Neural progenitor cell (in vitro differentiated cells): Measurements from ENCODE around the gene NCS1. TPM values are rescaled to one million over a fixed set of nuclear protein-coding genes. Genes with fewer than 3 reads are reported as not detected.

Experiments used
- DNase-seq: peaks from one replicate; pipeline ENCODE4 v3.0.0-alpha.2; 2016; ENCODE audit warnings: low spot score
- H2AFZ ChIP-seq: fragments of 200-600 bp; sonication (generic); replicated peaks from 2 replicates; pipeline ENCODE4 v1.6.1; 2016; ENCODE audit warnings: antibody characterized with exemption
- H3F3A ChIP-seq: fragments of 200-600 bp; sonication (generic); 2 replicates; pipeline ENCODE4 v1.6.1; 2016; ENCODE audit warnings: antibody characterized with exemption, low read depth
- H3K27ac ChIP-seq: fragments of 200-600 bp; sonication (generic); 2 replicates; pipeline ENCODE4 v1.5.1; 2016; ENCODE audit warnings: mild to moderate bottlenecking
- H3K27me3 ChIP-seq: fragments of 200-600 bp; sonication (generic); 2 replicates; pipeline ENCODE4 v1.6.1; 2016; ENCODE audit warnings: mild to moderate bottlenecking, moderate library complexity
- H3K36me3 ChIP-seq: fragments of 200-600 bp; sonication (generic); 2 replicates; pipeline ENCODE4 v1.5.1; 2016
- H3K4me1 ChIP-seq: fragments of 200-600 bp; sonication (generic); 2 replicates; pipeline ENCODE4 v1.6.1; 2016; ENCODE audit warnings: mixed run types
- H3K4me2 ChIP-seq: fragments of 200-600 bp; sonication (generic); 2 replicates; pipeline ENCODE4 v1.6.1; 2016
- H3K4me3 ChIP-seq: fragments of 200-600 bp; sonication (generic); 2 replicates; pipeline ENCODE4 v1.5.1; 2016
- H3K79me2 ChIP-seq: fragments of 200-600 bp; sonication (generic); 2 replicates; pipeline ENCODE4 v1.6.1; 2016; ENCODE audit warnings: low read depth
- H3K9ac ChIP-seq: fragments of 200-600 bp; sonication (generic); 2 replicates; pipeline ENCODE4 v1.6.1; 2016
- H3K9me3 ChIP-seq: fragments of 200-600 bp; sonication (generic); 2 replicates; pipeline ENCODE4 v1.5.1; 2016; ENCODE audit warnings: low read depth
- H4K20me1 ChIP-seq: fragments of 200-600 bp; sonication (generic); 2 replicates; pipeline ENCODE4 v1.6.1; 2016; ENCODE audit warnings: low read depth
- H3K27ac Mint-ChIP-seq: 3 replicates; pipeline ENCODE4 v1.8.0; 2021; ENCODE audit warnings: mixed read lengths
- H3K27me3 Mint-ChIP-seq: 2 replicates; pipeline ENCODE4 v1.8.0; 2022; ENCODE audit warnings: low read depth, mild to moderate bottlenecking, inconsistent platforms, moderate library complexity, mixed read lengths; ENCODE audit not compliant: insufficient read depth
- H3K36me3 Mint-ChIP-seq: 3 replicates; pipeline ENCODE4 v1.8.0; 2021; ENCODE audit warnings: mixed read lengths
- H3K4me1 Mint-ChIP-seq: 3 replicates; pipeline ENCODE4 v1.8.0; 2021; ENCODE audit warnings: mixed read lengths
- H3K4me3 Mint-ChIP-seq: 3 replicates; pipeline ENCODE4 v1.8.0; 2021; ENCODE audit warnings: mild to moderate bottlenecking, moderate library complexity, mixed read lengths
- H3K9me3 Mint-ChIP-seq: 3 replicates; pipeline ENCODE4 v1.8.0; 2020; ENCODE audit warnings: mixed read lengths
- EZH2 ChIP-seq: fragments of 200-600 bp; sonication (generic); IDR thresholded peaks from 2 replicates; pipeline ENCODE4 v1.6.1; 2017; ENCODE audit warnings: antibody characterized with exemption, mild to moderate bottlenecking, moderate library complexity
- EZH2phosphoT487 ChIP-seq: fragments of 200-600 bp; sonication (generic); IDR thresholded peaks from 2 replicates; pipeline ENCODE4 v1.6.1; 2017; ENCODE audit warnings: antibody characterized with exemption
- total RNA-seq: library from RNA; depleted of rRNA; stranded (reverse); fragments of >200 nt; gene quantifications from 2 replicates; pipeline ENCODE4 v1.2.3, GENCODE V29; 2015; ENCODE audit warnings: low replicate concordance
- TF ChIP-seq, protein P1 (sequence below): fragments of 200-600 bp; sonication (generic); IDR thresholded peaks from 2 replicates; pipeline ENCODE4 v1.5.1; 2017; ENCODE audit warnings: antibody characterized with exemption, mild to moderate bottlenecking

NCS1 gene
- total RNA-seq, 1 donor from 2014 or later = 16.0 TPM

DNA sequence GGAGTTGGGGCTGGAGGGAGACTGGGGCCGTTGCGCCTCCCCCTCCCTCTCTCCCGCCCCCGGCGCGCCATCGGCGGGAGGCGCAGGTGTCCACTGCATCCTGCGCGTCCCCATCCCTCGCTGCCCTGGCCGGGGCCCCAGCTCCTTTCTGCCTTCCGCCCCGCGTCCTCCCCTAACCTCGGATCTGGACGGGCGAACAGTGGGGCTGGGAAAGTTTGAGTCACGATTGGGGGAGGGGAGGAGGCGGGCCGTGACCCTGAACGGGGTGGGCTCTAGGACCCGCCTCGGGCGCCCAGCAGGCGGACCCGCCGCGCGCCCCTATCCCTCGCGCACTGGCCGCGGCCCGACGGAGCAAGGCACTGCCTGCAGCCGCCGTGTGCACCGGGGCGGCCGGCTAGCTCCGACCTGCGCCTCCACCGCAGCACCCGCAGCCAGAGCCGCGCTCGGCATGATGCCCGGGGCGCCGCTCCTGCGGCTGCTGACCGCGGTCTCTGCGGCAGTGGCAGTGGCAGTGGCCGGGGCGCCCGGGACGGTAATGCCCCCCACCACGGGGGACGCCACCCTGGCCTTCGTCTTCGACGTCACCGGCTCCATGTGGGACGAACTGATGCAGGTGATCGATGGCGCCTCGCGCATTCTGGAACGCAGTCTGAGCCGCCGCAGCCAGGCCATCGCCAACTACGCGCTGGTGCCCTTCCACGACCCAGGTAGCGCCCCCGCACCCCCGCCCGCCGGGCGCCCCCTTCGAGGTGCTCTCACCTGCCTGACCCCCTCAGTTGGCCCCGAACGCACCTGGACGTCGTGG, 93.4 kb downstream of the NCS1 start, which contains the start of gene HMCN2:
Gene HMCN2, plus strand, starts transcription at position 330 of the 805 bp plus-strand sequence. Its CDS starts 119 bp downstream, at position 449.
- peaks cover 46% of the 10 kb centered on the region for H3K27me3 ChIP-seq
- H3K36me3 Mint-ChIP-seq = no peaks in the 10 kb centered on the region
- H3K9ac ChIP-seq = no peak within 1 kb of the TSS
- H3K4me1 Mint-ChIP-seq = peaks cover 10% of the 10 kb centered on the region
- DNase-seq = peak; percentile 73
- peaks cover 31% of the 10 kb centered on the region for H3F3A ChIP-seq
- peak within 1 kb of the TSS; percentile 53 for H3K4me3 ChIP-seq
- H3K36me3 ChIP-seq = no peaks in the 10 kb centered on the region
- H3K4me3 Mint-ChIP-seq = peak within 1 kb of the TSS; percentile 81
- peak; percentile 79 for TF ChIP-seq EZH2phosphoT487
- TF ChIP-seq, protein P1, sequence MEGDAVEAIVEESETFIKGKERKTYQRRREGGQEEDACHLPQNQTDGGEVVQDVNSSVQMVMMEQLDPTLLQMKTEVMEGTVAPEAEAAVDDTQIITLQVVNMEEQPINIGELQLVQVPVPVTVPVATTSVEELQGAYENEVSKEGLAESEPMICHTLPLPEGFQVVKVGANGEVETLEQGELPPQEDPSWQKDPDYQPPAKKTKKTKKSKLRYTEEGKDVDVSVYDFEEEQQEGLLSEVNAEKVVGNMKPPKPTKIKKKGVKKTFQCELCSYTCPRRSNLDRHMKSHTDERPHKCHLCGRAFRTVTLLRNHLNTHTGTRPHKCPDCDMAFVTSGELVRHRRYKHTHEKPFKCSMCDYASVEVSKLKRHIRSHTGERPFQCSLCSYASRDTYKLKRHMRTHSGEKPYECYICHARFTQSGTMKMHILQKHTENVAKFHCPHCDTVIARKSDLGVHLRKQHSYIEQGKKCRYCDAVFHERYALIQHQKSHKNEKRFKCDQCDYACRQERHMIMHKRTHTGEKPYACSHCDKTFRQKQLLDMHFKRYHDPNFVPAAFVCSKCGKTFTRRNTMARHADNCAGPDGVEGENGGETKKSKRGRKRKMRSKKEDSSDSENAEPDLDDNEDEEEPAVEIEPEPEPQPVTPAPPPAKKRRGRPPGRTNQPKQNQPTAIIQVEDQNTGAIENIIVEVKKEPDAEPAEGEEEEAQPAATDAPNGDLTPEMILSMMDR = no peak
- TF ChIP-seq EZH2 = peak; percentile 84
- no peaks in the 10 kb centered on the region for H4K20me1 ChIP-seq
- peaks cover 46% of the 10 kb centered on the region for H3K27me3 Mint-ChIP-seq
- peak within 1 kb of the TSS; percentile 87 for H3K4me2 ChIP-seq
- peak within 1 kb of the TSS; percentile 53 for H2AFZ ChIP-seq
- H3K27ac Mint-ChIP-seq = no peak within 1 kb of the TSS
- no peak within 1 kb of the TSS for H3K27ac ChIP-seq
- H3K4me1 ChIP-seq = peaks cover 19% of the 10 kb centered on the region
- no peaks in the 10 kb centered on the region for H3K9me3 Mint-ChIP-seq
- H3K9me3 ChIP-seq = no peaks in the 10 kb centered on the region
- no peaks in the 10 kb centered on the region for H3K79me2 ChIP-seq

DNA sequence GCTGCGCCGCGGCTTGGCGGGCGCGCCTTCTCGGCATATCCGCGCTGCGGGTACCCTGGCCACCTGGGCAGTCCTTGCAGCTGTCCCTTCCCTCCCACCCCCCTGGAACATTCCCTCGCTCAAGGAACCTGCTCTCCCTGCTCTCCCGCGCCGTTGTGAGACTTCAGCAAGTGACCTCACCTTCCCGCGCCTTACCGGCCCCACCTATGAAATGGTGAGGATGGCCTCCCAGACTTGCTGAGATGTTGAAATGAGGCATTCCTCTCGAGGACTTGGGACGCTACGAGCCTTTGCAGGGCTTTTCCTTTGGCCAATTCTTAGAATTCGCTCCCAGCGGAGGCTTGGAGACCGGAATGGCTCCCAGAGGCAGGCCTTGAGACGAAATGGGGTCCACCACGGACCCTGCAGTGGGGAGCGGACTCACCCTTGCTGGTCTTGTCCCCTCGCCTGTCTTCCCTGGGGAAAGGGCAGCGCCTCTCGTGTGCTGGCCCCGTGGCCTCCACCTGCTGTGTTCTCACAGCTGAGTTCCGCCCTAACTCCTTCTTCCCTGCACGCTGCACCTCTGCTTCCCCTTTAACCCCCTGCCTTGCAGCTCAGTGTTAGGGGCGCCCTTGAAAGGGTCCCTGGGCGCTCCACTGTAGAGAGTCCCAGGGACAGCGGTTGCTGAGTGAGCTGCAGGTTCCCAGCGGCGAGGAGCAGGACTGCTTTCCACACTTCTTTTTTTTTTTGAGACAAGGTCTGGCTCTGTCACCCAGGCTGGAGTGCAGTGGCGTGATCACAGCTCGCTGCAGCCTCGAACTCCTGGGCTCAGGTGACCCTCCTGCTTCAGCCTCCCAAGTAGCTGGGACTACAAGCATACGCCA, 94.3 kb downstream of the NCS1 start:
- Mint-ChIP-seq H3K27ac (no peak overlapping the region), H3K4me3 (peak overlapping the region; percentile 81), H3K36me3 (no peaks in the 10 kb centered on the region), H3K9me3 (no peaks in the 10 kb centered on the region), H3K27me3 (peaks cover 46% of the 10 kb centered on the region), H3K4me1 (peaks cover 10% of the 10 kb centered on the region)
- Histone ChIP-seq H3F3A (peaks cover 31% of the 10 kb centered on the region), H3K27me3 (peaks cover 46% of the 10 kb centered on the region), H3K36me3 (no peaks in the 10 kb centered on the region), H3K9ac (no peak overlapping the region), H3K9me3 (no peaks in the 10 kb centered on the region), H3K4me1 (peaks cover 19% of the 10 kb centered on the region), H3K27ac (no peak overlapping the region), H3K4me2 (peak overlapping the region; percentile 87), H2AFZ (peak overlapping the region; percentile 53), H3K4me3 (peak overlapping the region; percentile 53), H3K79me2 (no peaks in the 10 kb centered on the region), H4K20me1 (no peaks in the 10 kb centered on the region)
- DNase-seq = peak; percentile 41
- peak; percentile 23 for TF ChIP-seq EZH2
- TF ChIP-seq, protein P1 = no peak

DNA sequence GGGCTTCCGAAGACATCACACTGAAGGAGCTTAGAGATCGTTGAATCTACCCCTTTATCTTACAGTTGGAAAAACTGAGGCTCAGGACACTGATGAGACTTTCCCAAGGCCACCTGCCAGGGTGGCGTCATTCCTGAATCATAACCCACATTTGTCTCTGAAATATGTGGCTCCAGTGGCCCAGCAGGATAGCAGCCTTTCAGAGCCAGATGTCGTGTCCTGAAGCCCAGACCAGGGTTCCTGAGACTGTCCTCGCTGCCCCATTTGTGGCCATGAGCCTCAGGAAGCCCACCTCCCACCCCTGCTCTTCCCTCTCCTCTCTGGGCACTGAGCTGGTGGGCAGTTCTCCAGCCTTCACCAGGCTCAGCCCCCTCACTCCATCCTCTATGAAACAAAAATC, 95.7 kb downstream of the NCS1 start:
- Mint-ChIP-seq H3K27ac (no peak overlapping the region), H3K27me3 (peaks cover 41% of the 10 kb centered on the region)

More for the DNA sequence above, 95.7 kb downstream of the NCS1 start:
- TF ChIP-seq, protein P1 = no peak
- TF ChIP-seq EZH2phosphoT487 = no peak
- no peak for TF ChIP-seq EZH2
- Histone ChIP-seq H3K79me2 (no peaks in the 10 kb centered on the region), H3K9ac (no peak overlapping the region), H3K4me1 (peaks cover 19% of the 10 kb centered on the region), H3K27ac (no peak overlapping the region), H3K9me3 (no peaks in the 10 kb centered on the region), H3K4me3 (no peak overlapping the region), H2AFZ (no peak overlapping the region), H3K27me3 (peaks cover 46% of the 10 kb centered on the region), H3K36me3 (no peaks in the 10 kb centered on the region), H4K20me1 (no peaks in the 10 kb centered on the region), H3K4me2 (no peak overlapping the region), H3F3A (peaks cover 31% of the 10 kb centered on the region)
- no peaks in the 10 kb centered on the region for H3K36me3 Mint-ChIP-seq
- H3K4me3 Mint-ChIP-seq = no peak overlapping the region
- no peak for DNase-seq
- H3K4me1 Mint-ChIP-seq = peaks cover 10% of the 10 kb centered on the region
- no peaks in the 10 kb centered on the region for H3K9me3 Mint-ChIP-seq
